ENCODE measurements around the gene RXRA.

RXRA gene

GRCh38 chr9:134325813-134326723 is at the start of gene RXRA:
TSS of gene RXRA (plus strand) at chr9:134326455. CDS start at chr9:134326632, 177 bp downstream.
- Histone ChIP-seq H3K4me1 (ENCODE audit: control insufficient read depth, low read depth, low read length) (peaks cover 11% of the 10 kb centered on the region), H3K36me3 (ENCODE audit: control insufficient read depth, low read depth, low read length) (no peaks in the 10 kb centered on the region), H3K9me3 (ENCODE audit: control insufficient read depth, low read depth, low read length) (no peaks in the 10 kb centered on the region), H3K4me3 (ENCODE audit: low read length) (peak within 1 kb of the TSS; percentile 79), H3K27me3 (ENCODE audit: control insufficient read depth, insufficient read depth, low read length) (no peaks in the 10 kb centered on the region), H3K27ac (ENCODE audit: low read length) (no peak within 1 kb of the TSS), H3K9ac (ENCODE audit: low read length) (peak within 1 kb of the TSS; percentile 77)

- H3K27ac ChIP-seq (ENCODE audit: low read length): no peak overlapping the region
- no peak overlapping the region for H3K9ac ChIP-seq (ENCODE audit: low read length)
- H3K36me3 ChIP-seq (ENCODE audit: control insufficient read depth, low read depth, low read length): no peaks in the 10 kb centered on the region
- no peak overlapping the region for H3K4me3 ChIP-seq (ENCODE audit: low read length)
- H3K4me1 ChIP-seq (ENCODE audit: control insufficient read depth, low read depth, low read length): no peaks in the 10 kb centered on the region
- no peaks in the 10 kb centered on the region for H3K27me3 ChIP-seq (ENCODE audit: control insufficient read depth, insufficient read depth, low read length)
- no peaks in the 10 kb centered on the region for H3K9me3 ChIP-seq (ENCODE audit: control insufficient read depth, low read depth, low read length)
These were observed 48.0 kb upstream of the RXRA start for GRCh38 chr9:134278286-134278685.

GRCh38 chr9:134278974-134279640 is 47.1 kb upstream of the RXRA start:
- Histone ChIP-seq H3K27ac (ENCODE audit: low read length) (no peak overlapping the region), H3K9ac (ENCODE audit: low read length) (no peak overlapping the region), H3K4me3 (ENCODE audit: low read length) (no peak overlapping the region), H3K27me3 (ENCODE audit: control insufficient read depth, insufficient read depth, low read length) (no peaks in the 10 kb centered on the region), H3K36me3 (ENCODE audit: control insufficient read depth, low read depth, low read length) (no peaks in the 10 kb centered on the region), H3K9me3 (ENCODE audit: control insufficient read depth, low read depth, low read length) (no peaks in the 10 kb centered on the region), H3K4me1 (ENCODE audit: control insufficient read depth, low read depth, low read length) (no peaks in the 10 kb centered on the region)

- no peak overlapping the region for H3K9ac ChIP-seq (ENCODE audit: low read length)
- H3K27me3 ChIP-seq (ENCODE audit: control insufficient read depth, insufficient read depth, low read length): no peaks in the 10 kb centered on the region
- no peak overlapping the region for H3K4me3 ChIP-seq (ENCODE audit: low read length)
- H3K27ac ChIP-seq (ENCODE audit: low read length): no peak overlapping the region
- H3K4me1 ChIP-seq (ENCODE audit: control insufficient read depth, low read depth, low read length): no peaks in the 10 kb centered on the region
- H3K9me3 ChIP-seq (ENCODE audit: control insufficient read depth, low read depth, low read length): no peaks in the 10 kb centered on the region
- H3K36me3 ChIP-seq (ENCODE audit: control insufficient read depth, low read depth, low read length): no peaks in the 10 kb centered on the region
These were observed 44.1 kb upstream of the RXRA start for GRCh38 chr9:134282138-134282650.

GRCh38 chr9:134283111-134283515 is 43.1 kb upstream of the RXRA start:
- Histone ChIP-seq H3K9ac (ENCODE audit: low read length) (no peak overlapping the region), H3K4me3 (ENCODE audit: low read length) (no peak overlapping the region), H3K9me3 (ENCODE audit: control insufficient read depth, low read depth, low read length) (no peaks in the 10 kb centered on the region), H3K4me1 (ENCODE audit: control insufficient read depth, low read depth, low read length) (no peaks in the 10 kb centered on the region), H3K36me3 (ENCODE audit: control insufficient read depth, low read depth, low read length) (no peaks in the 10 kb centered on the region), H3K27me3 (ENCODE audit: control insufficient read depth, insufficient read depth, low read length) (no peaks in the 10 kb centered on the region), H3K27ac (ENCODE audit: low read length) (no peak overlapping the region)

- Histone ChIP-seq H3K9ac (ENCODE audit: low read length) (no peak overlapping the region), H3K27me3 (ENCODE audit: control insufficient read depth, insufficient read depth, low read length) (no peaks in the 10 kb centered on the region), H3K27ac (ENCODE audit: low read length) (no peak overlapping the region), H3K9me3 (ENCODE audit: control insufficient read depth, low read depth, low read length) (no peaks in the 10 kb centered on the region), H3K4me1 (ENCODE audit: control insufficient read depth, low read depth, low read length) (no peaks in the 10 kb centered on the region), H3K36me3 (ENCODE audit: control insufficient read depth, low read depth, low read length) (no peaks in the 10 kb centered on the region), H3K4me3 (ENCODE audit: low read length) (no peak overlapping the region)
These were observed 42.5 kb upstream of the RXRA start for GRCh38 chr9:134283692-134284265.

GRCh38 chr9:134284273-134284672 is 42.0 kb upstream of the RXRA start:
- no peak overlapping the region for H3K9ac ChIP-seq (ENCODE audit: low read length)
- H3K36me3 ChIP-seq (ENCODE audit: control insufficient read depth, low read depth, low read length): no peaks in the 10 kb centered on the region
- H3K27me3 ChIP-seq (ENCODE audit: control insufficient read depth, insufficient read depth, low read length): no peaks in the 10 kb centered on the region
- H3K9me3 ChIP-seq (ENCODE audit: control insufficient read depth, low read depth, low read length): no peaks in the 10 kb centered on the region
- no peak overlapping the region for H3K4me3 ChIP-seq (ENCODE audit: low read length)
- no peak overlapping the region for H3K27ac ChIP-seq (ENCODE audit: low read length)
- no peaks in the 10 kb centered on the region for H3K4me1 ChIP-seq (ENCODE audit: control insufficient read depth, low read depth, low read length)

GRCh38 chr9:134284741-134285140 is 41.5 kb upstream of the RXRA start:
- no peaks in the 10 kb centered on the region for H3K36me3 ChIP-seq (ENCODE audit: control insufficient read depth, low read depth, low read length)
- H3K27ac ChIP-seq (ENCODE audit: low read length): no peak overlapping the region
- no peak overlapping the region for H3K4me3 ChIP-seq (ENCODE audit: low read length)
- no peaks in the 10 kb centered on the region for H3K27me3 ChIP-seq (ENCODE audit: control insufficient read depth, insufficient read depth, low read length)
- H3K9me3 ChIP-seq (ENCODE audit: control insufficient read depth, low read depth, low read length): no peaks in the 10 kb centered on the region
- H3K9ac ChIP-seq (ENCODE audit: low read length): no peak overlapping the region
- H3K4me1 ChIP-seq (ENCODE audit: control insufficient read depth, low read depth, low read length): no peaks in the 10 kb centered on the region

GRCh38 chr9:134285215-134285845 is 40.9 kb upstream of the RXRA start:
- Histone ChIP-seq H3K27me3 (ENCODE audit: control insufficient read depth, insufficient read depth, low read length) (no peaks in the 10 kb centered on the region), H3K4me1 (ENCODE audit: control insufficient read depth, low read depth, low read length) (no peaks in the 10 kb centered on the region), H3K4me3 (ENCODE audit: low read length) (no peak overlapping the region), H3K36me3 (ENCODE audit: control insufficient read depth, low read depth, low read length) (no peaks in the 10 kb centered on the region), H3K9ac (ENCODE audit: low read length) (no peak overlapping the region), H3K9me3 (ENCODE audit: control insufficient read depth, low read depth, low read length) (no peaks in the 10 kb centered on the region), H3K27ac (ENCODE audit: low read length) (no peak overlapping the region)

GRCh38 chr9:134286471-134287245 is 39.6 kb upstream of the RXRA start:
- no peaks in the 10 kb centered on the region for H3K4me1 ChIP-seq (ENCODE audit: control insufficient read depth, low read depth, low read length)
- H3K27ac ChIP-seq (ENCODE audit: low read length): no peak overlapping the region

More at GRCh38 chr9:134286471-134287245, 39.6 kb upstream of the RXRA start:
- Histone ChIP-seq H3K4me3 (ENCODE audit: low read length) (no peak overlapping the region), H3K9me3 (ENCODE audit: control insufficient read depth, low read depth, low read length) (no peaks in the 10 kb centered on the region), H3K36me3 (ENCODE audit: control insufficient read depth, low read depth, low read length) (no peaks in the 10 kb centered on the region), H3K9ac (ENCODE audit: low read length) (no peak overlapping the region), H3K27me3 (ENCODE audit: control insufficient read depth, insufficient read depth, low read length) (no peaks in the 10 kb centered on the region)

Data from iPS-18a (cell line).